HUES64 (cell line): Measurements from ENCODE around the gene GRIA1.

Experiments
- H3K27ac ChIP-seq: 2 replicates; pipeline ENCODE4 v1.7.0; 2013; ENCODE audit warnings: low read depth, low read length, inconsistent platforms
- H3K27me3 ChIP-seq: 2 replicates; pipeline ENCODE4 v1.6.1; 2013; ENCODE audit warnings: mild to moderate bottlenecking, low read length; ENCODE audit not compliant: insufficient read depth
- H3K36me3 ChIP-seq: 2 replicates; pipeline ENCODE4 v1.6.1; 2013; ENCODE audit warnings: mild to moderate bottlenecking, low read length; ENCODE audit not compliant: insufficient read depth
- H3K4me1 ChIP-seq: 2 replicates; pipeline ENCODE4 v1.6.1; 2013; ENCODE audit warnings: mild to moderate bottlenecking, low read length, moderate library complexity; ENCODE audit not compliant: insufficient read depth
- H3K4me3 ChIP-seq: 2 replicates; pipeline ENCODE4 v1.5.1; 2013; ENCODE audit warnings: mild to moderate bottlenecking, low read length, moderate library complexity
- H3K9ac ChIP-seq: 2 replicates; pipeline ENCODE4 v1.6.1; 2013; ENCODE audit warnings: mild to moderate bottlenecking, low read depth, low read length
- H3K9me3 ChIP-seq: 2 replicates; pipeline ENCODE4 v1.6.1; 2013; ENCODE audit warnings: low read depth, low read length; ENCODE audit not compliant: insufficient read depth
- WGBS: fragments of 150-250, 120-280 bp; methylation state at CpG from one replicate; pipeline ENCODE4 v1.1.7; 2013; ENCODE audit warnings: missing lambda C conversion rate; 5-methylcytosine and 5-hydroxymethylcytosine counted together

GRIA1 gene

GRCh38 chr5:153659039-153659736, 168.7 kb downstream of the GRIA1 start:
- Histone ChIP-seq H3K27me3 (no peaks in the 10 kb centered on the region), H3K9me3 (no peaks in the 10 kb centered on the region), H3K4me3 (no peak overlapping the region), H3K36me3 (no peaks in the 10 kb centered on the region), H3K4me1 (peaks cover 33% of the 10 kb centered on the region; the same call in 1 of the 2 replicates), H3K27ac (no peak overlapping the region), H3K9ac (no peak overlapping the region)
- 92% methylated on average over 1 of the region's 2 CpGs for WGBS

- Histone ChIP-seq H3K27me3 (no peaks in the 10 kb centered on the region), H3K4me3 (no peak overlapping the region), H3K9me3 (no peaks in the 10 kb centered on the region), H3K36me3 (no peaks in the 10 kb centered on the region), H3K27ac (no peak overlapping the region), H3K9ac (no peak overlapping the region), H3K4me1 (peaks cover 33% of the 10 kb centered on the region; the same call in 1 of the 2 replicates)
- 51% methylated on average over 2 of the region's 2 CpGs for WGBS
Measured at GRCh38 chr5:153660919-153661318, 170.4 kb downstream of the GRIA1 start.

DNA sequence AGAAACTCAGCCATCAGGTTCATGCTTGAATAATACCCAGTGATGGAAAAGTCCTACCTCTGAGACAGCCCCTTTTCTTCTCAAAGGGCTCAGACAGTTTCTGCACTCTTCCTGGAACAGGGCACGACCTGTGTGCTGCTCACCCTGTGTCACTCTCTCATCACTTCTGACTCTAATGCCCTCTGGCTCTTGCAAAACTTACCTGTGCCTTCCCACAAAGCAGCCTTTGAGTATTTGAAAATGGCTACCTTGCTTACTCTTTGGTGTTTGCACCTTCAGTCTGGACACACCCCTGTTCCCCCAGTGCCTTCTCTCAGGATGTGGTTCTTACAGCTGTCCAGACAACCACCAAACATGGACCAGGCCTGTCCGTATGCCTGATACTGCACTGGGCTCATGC, 171.4 kb downstream of the GRIA1 start:
- Histone ChIP-seq H3K27ac (no peak overlapping the region), H3K4me1 (peaks cover 33% of the 10 kb centered on the region; the same call in 1 of the 2 replicates), H3K27me3 (no peaks in the 10 kb centered on the region), H3K9ac (no peak overlapping the region), H3K4me3 (no peak overlapping the region), H3K36me3 (no peaks in the 10 kb centered on the region), H3K9me3 (no peaks in the 10 kb centered on the region)
- 92% methylated on average over 2 of the region's 2 CpGs for WGBS

DNA sequence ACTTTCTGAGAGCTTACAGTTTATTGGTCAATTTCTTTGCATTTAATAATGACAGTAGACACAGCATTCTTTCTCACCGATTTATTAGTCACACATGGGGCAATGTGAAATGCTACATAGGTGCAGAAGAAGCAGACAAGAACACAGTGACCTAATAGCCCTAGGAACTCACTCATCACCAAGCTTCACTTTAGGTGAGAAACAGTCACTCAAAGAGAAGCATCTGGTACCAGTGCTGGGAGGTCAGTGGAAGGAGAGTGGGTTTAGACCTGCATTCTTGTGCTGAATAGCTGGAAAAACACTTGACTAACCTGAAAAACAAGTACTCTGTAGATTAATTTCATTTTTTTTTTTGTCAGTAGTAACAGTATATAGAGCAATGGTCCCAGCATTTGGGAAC, 179.6 kb downstream of the GRIA1 start:
- Histone ChIP-seq H3K36me3 (no peaks in the 10 kb centered on the region), H3K4me3 (no peak overlapping the region), H3K27ac (no peak overlapping the region), H3K9me3 (no peaks in the 10 kb centered on the region), H3K4me1 (no peaks in the 10 kb centered on the region), H3K9ac (no peak overlapping the region), H3K27me3 (no peaks in the 10 kb centered on the region)
- 83% methylated on average over 1 of the region's 1 CpG for WGBS

DNA sequence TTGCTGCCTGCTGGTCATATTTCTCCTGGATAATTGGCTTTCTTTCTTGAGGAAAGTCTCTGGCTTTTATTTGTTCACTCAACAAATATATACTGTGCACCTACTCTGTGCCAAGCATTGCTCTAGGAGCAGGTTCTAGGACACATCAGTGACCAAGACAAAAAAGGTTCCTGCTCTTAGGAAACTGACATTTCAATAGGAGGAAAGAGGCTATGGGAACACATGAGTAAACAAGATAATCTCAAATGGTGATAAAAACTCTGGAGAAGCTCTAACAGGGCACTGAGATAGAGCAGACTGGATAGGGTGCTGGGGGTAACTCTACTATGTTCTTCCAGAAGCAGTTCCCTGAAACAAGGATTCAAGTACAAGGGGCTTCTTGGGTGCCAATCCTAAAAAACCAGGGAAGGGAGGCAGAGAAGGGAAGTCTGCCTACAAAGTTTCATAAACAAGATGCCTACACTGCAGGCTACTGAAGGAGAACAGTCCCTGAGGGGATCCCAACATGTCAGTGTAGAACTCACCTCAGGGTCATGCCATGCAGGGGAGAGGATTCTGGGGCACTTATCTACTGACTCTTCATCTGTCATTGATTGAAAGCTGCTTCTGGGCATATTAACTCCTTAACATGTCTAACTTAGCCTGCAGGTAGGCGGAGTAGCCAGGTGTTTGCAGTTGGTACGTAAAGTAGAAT, 181.3 kb downstream of the GRIA1 start:
- H3K9me3 ChIP-seq = no peaks in the 10 kb centered on the region
- no peaks in the 10 kb centered on the region for H3K4me1 ChIP-seq
- 93% methylated on average over 2 of the region's 2 CpGs for WGBS
- H3K4me3 ChIP-seq = no peak overlapping the region
- H3K36me3 ChIP-seq = no peaks in the 10 kb centered on the region
- H3K9ac ChIP-seq = no peak overlapping the region
- no peak overlapping the region for H3K27ac ChIP-seq
- H3K27me3 ChIP-seq = no peaks in the 10 kb centered on the region

GRCh38 chr5:153672347-153673090, 182.0 kb downstream of the GRIA1 start:
- no peaks in the 10 kb centered on the region for H3K9me3 ChIP-seq
- 97% methylated on average over 6 of the region's 6 CpGs for WGBS
- no peaks in the 10 kb centered on the region for H3K36me3 ChIP-seq
- H3K4me1 ChIP-seq = no peaks in the 10 kb centered on the region
- no peak overlapping the region for H3K9ac ChIP-seq
- no peaks in the 10 kb centered on the region for H3K27me3 ChIP-seq
- no peak overlapping the region for H3K4me3 ChIP-seq
- no peak overlapping the region for H3K27ac ChIP-seq

GRCh38 chr5:153674356-153674755, 183.9 kb downstream of the GRIA1 start:
- Histone ChIP-seq H3K36me3 (no peaks in the 10 kb centered on the region), H3K27me3 (no peaks in the 10 kb centered on the region), H3K9ac (no peak overlapping the region), H3K4me3 (no peak overlapping the region), H3K27ac (no peak overlapping the region), H3K4me1 (no peaks in the 10 kb centered on the region), H3K9me3 (no peaks in the 10 kb centered on the region)
- WGBS = 92% methylated on average over 4 of the region's 4 CpGs

DNA sequence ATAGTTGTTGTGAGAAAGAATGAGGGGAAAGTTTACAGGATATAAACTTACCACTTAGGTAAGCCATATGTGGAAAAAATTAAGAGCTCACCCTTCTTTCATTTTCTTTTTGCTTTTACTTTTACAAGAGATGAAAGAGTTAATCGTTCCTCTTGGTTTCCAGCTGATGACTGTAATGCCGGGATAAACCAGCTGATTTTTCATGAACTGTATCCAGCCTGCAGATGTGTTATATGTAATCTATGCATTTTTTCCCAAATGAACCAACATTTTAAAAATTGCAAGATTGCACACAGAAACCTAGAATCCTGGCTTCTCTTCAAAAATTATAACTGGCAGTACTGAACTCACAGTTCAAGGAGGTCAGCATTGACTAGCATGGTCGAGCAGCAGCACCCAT, 185.9 kb downstream of the GRIA1 start:
- Histone ChIP-seq H3K4me3 (no peak overlapping the region), H3K36me3 (no peaks in the 10 kb centered on the region), H3K9ac (no peak overlapping the region), H3K4me1 (no peaks in the 10 kb centered on the region), H3K27ac (no peak overlapping the region), H3K9me3 (no peaks in the 10 kb centered on the region), H3K27me3 (no peaks in the 10 kb centered on the region)
- WGBS = 86% methylated on average over 3 of the region's 3 CpGs

DNA sequence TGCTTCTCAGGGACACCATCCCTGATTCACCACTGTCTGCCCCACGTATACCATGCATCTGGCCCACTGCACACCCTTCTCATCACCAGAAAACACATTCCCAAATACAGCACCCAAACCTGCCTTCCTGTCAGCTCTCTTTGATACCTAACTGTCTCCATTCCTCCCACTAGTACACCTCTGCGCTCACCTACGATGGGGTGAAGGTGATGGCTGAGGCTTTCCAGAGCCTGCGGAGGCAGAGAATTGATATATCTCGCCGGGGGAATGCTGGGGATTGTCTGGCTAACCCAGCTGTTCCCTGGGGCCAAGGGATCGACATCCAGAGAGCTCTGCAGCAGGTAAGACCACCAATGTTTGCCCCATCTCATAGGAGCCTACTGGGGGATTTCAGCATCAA, 186.4 kb downstream of the GRIA1 start:
- Histone ChIP-seq H3K27ac (no peak overlapping the region), H3K4me3 (no peak overlapping the region), H3K36me3 (no peaks in the 10 kb centered on the region), H3K4me1 (no peaks in the 10 kb centered on the region), H3K27me3 (no peaks in the 10 kb centered on the region), H3K9me3 (no peaks in the 10 kb centered on the region), H3K9ac (no peak overlapping the region)
- 94% methylated on average over 7 of the region's 7 CpGs for WGBS

- no peaks in the 10 kb centered on the region for H3K4me1 ChIP-seq
Measured at GRCh38 chr5:153678617-153679329, 188.3 kb downstream of the GRIA1 start.

GRCh38 chr5:153690236-153690635, 199.8 kb downstream of the GRIA1 start:
- no peaks in the 10 kb centered on the region for H3K4me1 ChIP-seq
- no peak overlapping the region for H3K27ac ChIP-seq
- H3K9ac ChIP-seq = no peak overlapping the region
- WGBS = 100% methylated on average over 3 of the region's 3 CpGs
- no peaks in the 10 kb centered on the region for H3K27me3 ChIP-seq
- no peaks in the 10 kb centered on the region for H3K9me3 ChIP-seq
- no peaks in the 10 kb centered on the region for H3K36me3 ChIP-seq
- no peak overlapping the region for H3K4me3 ChIP-seq

More at GRCh38 chr5:153678617-153679329, 188.3 kb downstream of the GRIA1 start:
- Histone ChIP-seq H3K27me3 (no peaks in the 10 kb centered on the region), H3K4me3 (no peak overlapping the region), H3K27ac (no peak overlapping the region), H3K9me3 (no peaks in the 10 kb centered on the region), H3K36me3 (no peaks in the 10 kb centered on the region), H3K9ac (no peak overlapping the region)
- 95% methylated on average over 4 of the region's 4 CpGs for WGBS
